Activated CD8-positive, alpha-beta T cell treated with anti-CD3 and anti-CD28 coated beads for 36 hours (primary cell): ENCODE measurements around the gene MAN1A1. TPM values are rescaled to one million over a fixed set of nuclear protein-coding genes. Genes with fewer than 3 reads are reported as not detected.
"Not testable (repeated sequence)": the region's sequence is repeated elsewhere in the genome, so short reads cannot be mapped to it uniquely, and the experiment has no call there.

Source experiments
- ATAC-seq: fragments of 200-7000 bp; cut with Tn5 transposase; one replicate; pipeline ENCODE4 v1.10.0; 2021; ENCODE audit warnings: mild to moderate bottlenecking, moderate library complexity
- CTCF ChIA-PET: fragments of 350-600 bp; sonication (Branson Sonifier 250); formaldehyde crosslinking; loops from one replicate; lab custom pipeline; 2021; ENCODE audit warnings: antibody characterized with exemption; lab: Charles Lee
- POLR2A ChIA-PET: fragments of 350-600 bp; sonication (Branson Sonifier 250); formaldehyde crosslinking; loops from one replicate; lab custom pipeline; 2021; ENCODE audit warnings: antibody characterized with exemption; lab: Charles Lee
- DNase-seq: peaks from one replicate; pipeline ENCODE4 v3.0.0-alpha.2; 2020
- H3K27ac Mint-ChIP-seq: one replicate; pipeline ENCODE4 v1.8.0; 2021; ENCODE audit warnings: mild to moderate bottlenecking, mixed read lengths
- H3K27me3 Mint-ChIP-seq: one replicate; pipeline ENCODE4 v1.8.0; 2021; ENCODE audit warnings: mixed read lengths
- H3K36me3 Mint-ChIP-seq: one replicate; pipeline ENCODE4 v1.8.0; 2021; ENCODE audit warnings: low read depth, mixed read lengths
- H3K4me1 Mint-ChIP-seq: one replicate; pipeline ENCODE4 v1.8.0; 2021; ENCODE audit warnings: low read depth, mixed read lengths
- H3K4me3 Mint-ChIP-seq: one replicate; pipeline ENCODE4 v1.8.0; 2021; ENCODE audit warnings: mild to moderate bottlenecking, moderate library complexity, mixed read lengths
- H3K9me3 Mint-ChIP-seq: one replicate; pipeline ENCODE4 v1.8.0; 2021; ENCODE audit warnings: mixed read lengths
- intact Hi-C: fragments of 100-400 bp; cut with micrococcal nuclease; formaldehyde crosslinking; loops from one replicate; pipeline ENCODE4 v1.10.0; 2022
- total RNA-seq, 2 experiments: library from RNA; stranded (reverse); gene quantifications; one replicate each; pipeline ENCODE4 v1.2.3, GENCODE V29; 2021
- TF ChIP-seq, protein P1 (sequence below): fragments of 200-600 bp; IDR thresholded peaks from one replicate; pipeline ENCODE4 v1.8.0; 2022; ENCODE audit warnings: antibody characterized with exemption, mild to moderate bottlenecking

The MAN1A1 gene
- total RNA-seq, 2 experiments from 2014 or later = 18.5 to 19.4 TPM

DNA sequence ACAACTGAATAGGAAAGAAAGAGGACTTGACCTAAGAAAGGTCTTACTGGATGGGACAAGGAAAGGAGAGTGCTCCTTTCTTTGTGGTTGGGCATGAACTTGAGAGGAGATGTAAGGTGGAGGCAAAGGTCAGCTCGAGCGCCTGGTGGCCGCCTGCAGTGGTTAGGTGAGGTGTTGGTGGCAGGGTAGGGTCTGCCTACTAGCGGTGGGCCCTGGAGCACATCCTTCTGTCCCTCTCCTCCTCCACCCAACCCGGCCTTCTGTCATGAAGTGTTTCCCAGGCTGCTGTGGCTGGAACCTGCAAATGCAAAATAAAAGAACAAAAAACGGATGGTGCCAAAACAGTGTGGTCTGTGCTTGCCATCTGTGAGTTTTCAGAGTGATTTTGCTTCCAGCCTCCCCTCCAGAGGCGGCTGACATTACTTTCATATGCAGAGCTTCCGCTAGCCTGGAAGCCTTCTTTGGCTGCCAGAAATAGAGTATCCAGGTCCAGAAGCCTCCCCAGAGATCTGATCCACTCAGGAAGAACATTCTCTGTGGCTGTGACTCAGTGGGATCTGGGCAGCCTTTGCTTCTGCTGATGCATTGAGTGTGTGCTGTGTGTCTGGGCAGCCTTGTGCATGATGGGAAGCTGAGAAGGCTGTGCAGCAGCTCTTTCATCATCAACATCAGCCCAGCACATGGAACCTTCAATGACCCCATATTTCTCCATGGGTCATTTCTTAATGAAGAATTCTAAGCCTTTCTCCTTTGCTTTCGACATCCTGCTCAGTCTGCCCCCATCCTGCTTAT lies 191.3 kb downstream of the MAN1A1 start:
- H3K27ac Mint-ChIP-seq = no peak overlapping the region
- no peaks in the 10 kb centered on the region for H3K4me1 Mint-ChIP-seq
- ATAC-seq (no peak), DNase-seq (no peak)
- peaks cover 3% of the 10 kb centered on the region for H3K27me3 Mint-ChIP-seq
- intact Hi-C loops = no loop called here
- H3K4me3 Mint-ChIP-seq = no peak overlapping the region
- no peaks in the 10 kb centered on the region for H3K36me3 Mint-ChIP-seq
- H3K9me3 Mint-ChIP-seq = no peaks in the 10 kb centered on the region
- ChIA-PET CTCF (interaction anchor here (0.9 to 1.3 kb wide), 4 partner anchors 9 to 29 kb away, joined by 3 to 6 read pairs (median 4); no protein-coding TSS in a partner anchor), POLR2A (no interaction called here)
- TF ChIP-seq, protein P1, sequence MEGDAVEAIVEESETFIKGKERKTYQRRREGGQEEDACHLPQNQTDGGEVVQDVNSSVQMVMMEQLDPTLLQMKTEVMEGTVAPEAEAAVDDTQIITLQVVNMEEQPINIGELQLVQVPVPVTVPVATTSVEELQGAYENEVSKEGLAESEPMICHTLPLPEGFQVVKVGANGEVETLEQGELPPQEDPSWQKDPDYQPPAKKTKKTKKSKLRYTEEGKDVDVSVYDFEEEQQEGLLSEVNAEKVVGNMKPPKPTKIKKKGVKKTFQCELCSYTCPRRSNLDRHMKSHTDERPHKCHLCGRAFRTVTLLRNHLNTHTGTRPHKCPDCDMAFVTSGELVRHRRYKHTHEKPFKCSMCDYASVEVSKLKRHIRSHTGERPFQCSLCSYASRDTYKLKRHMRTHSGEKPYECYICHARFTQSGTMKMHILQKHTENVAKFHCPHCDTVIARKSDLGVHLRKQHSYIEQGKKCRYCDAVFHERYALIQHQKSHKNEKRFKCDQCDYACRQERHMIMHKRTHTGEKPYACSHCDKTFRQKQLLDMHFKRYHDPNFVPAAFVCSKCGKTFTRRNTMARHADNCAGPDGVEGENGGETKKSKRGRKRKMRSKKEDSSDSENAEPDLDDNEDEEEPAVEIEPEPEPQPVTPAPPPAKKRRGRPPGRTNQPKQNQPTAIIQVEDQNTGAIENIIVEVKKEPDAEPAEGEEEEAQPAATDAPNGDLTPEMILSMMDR = no peak

DNA sequence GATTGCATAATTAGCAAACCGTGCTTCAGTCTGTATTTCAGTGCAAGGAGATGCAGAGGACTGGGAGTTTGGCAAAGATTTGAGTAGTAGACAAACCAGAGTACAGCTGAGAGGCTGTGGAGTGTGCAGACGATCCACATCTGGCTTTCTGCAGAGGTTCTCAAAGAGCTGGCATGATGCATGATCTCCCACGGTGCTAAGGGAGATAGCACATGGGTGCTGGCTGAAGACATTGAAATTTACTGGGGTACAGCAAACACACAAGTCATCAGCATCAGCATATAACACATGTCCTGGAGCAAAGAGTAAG lies 192.1 kb downstream of the MAN1A1 start:
- no peak for DNase-seq
- Mint-ChIP-seq H3K4me1 (no peaks in the 10 kb centered on the region), H3K4me3 (no peak overlapping the region), H3K27ac (no peak overlapping the region), H3K27me3 (peaks cover 4% of the 10 kb centered on the region), H3K36me3 (no peaks in the 10 kb centered on the region), H3K9me3 (no peaks in the 10 kb centered on the region)
- no peak for ATAC-seq
- TF ChIP-seq, protein P1 = no peak
- POLR2A ChIA-PET = no interaction called here
- CTCF ChIA-PET = no interaction called here
- intact Hi-C loops = no loop called here

DNA sequence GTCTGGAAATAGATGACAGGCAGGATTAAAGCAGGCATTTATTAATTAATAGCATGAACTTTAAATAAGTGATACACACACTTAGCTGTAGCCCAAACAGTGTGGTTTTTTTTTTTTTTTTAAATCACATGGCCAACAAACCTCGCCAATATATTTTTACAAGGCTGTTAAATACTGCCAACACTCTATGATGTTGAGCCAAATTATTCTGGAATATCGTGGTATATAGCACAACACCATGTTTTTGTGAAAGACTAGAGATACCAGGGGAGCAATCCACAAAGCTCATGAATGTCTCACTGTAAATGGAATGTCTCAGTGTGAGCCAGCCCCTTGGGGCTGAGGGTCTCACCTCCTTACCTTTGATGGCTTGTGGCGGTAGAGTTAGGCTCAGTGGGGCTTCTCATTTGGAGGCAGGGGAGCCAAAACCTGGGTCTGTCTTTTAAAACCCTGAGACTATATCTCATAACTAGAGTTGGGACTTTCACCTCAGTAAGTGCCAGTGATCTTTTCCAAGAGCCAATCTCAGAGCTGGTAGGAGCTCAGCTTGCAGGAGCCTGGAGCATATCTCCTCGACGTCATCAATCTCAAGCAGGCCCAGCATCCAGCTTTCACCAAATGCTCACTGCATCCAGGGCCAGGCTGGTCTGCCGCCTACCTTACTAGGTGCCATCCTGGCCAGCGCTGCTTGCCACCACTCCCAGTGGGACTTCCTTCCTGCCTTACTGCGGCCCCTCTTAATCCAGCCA lies 192.6 kb downstream of the MAN1A1 start:
- TF ChIP-seq, protein P1 = no peak
- no peaks in the 10 kb centered on the region for H3K4me1 Mint-ChIP-seq
- H3K36me3 Mint-ChIP-seq = no peaks in the 10 kb centered on the region
- H3K27ac Mint-ChIP-seq = no peak overlapping the region
- DNase-seq = no peak
- ATAC-seq = no peak
- peaks cover 4% of the 10 kb centered on the region for H3K27me3 Mint-ChIP-seq
- H3K9me3 Mint-ChIP-seq = no peaks in the 10 kb centered on the region
- H3K4me3 Mint-ChIP-seq = no peak overlapping the region
- intact Hi-C loops = no loop called here
- ChIA-PET CTCF (interaction anchor here (1.2 kb wide), 1 partner anchor 9 kb away, joined by 4 read pairs; no protein-coding TSS in a partner anchor), POLR2A (no interaction called here)

DNA sequence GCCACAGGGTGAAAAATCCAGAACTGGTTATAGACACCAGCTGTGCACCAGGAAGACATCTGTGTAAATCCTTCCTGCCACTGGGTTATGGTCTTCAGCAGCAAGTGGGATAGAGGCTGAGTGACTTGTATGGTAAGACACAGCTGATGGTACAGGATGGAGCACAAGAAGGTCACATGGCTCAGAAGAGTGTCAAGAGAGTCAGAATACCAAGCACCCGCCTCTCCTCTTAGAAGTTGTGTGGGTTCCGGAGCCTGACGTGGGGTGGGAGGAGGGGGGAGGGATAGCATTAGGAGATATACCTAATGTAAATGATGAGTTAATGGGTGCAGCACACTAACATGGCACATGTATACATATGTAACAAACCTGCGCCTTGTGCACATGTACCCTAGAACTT lies 193.5 kb downstream of the MAN1A1 start:
- POLR2A ChIA-PET, H3K4me1 Mint-ChIP-seq: not testable (repeated sequence)

DNA sequence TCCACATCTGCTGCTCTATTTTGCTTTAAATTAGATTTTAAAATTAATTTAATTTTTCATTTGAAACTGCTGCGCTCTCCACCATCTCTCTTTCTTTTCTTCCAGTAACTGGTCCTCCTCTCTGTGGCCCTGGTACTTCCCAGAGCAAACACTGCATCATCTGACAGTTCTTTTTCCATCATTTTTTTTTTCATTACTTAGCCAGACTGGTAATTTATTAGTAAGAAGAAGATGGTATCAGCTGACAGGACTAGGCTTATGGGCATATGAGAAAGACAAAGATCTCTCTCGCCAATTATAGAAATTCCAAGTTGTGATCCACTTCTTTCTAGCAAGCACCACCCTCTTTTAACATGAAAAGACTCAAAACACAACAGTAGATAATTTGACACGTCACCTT lies 197.4 kb downstream of the MAN1A1 start:
- intact Hi-C loops = no loop called here
- H3K4me3 Mint-ChIP-seq = no peak overlapping the region
- DNase-seq (no peak), ATAC-seq (no peak)
- peaks cover 4% of the 10 kb centered on the region for H3K27me3 Mint-ChIP-seq
- H3K36me3 Mint-ChIP-seq = no peaks in the 10 kb centered on the region
- H3K4me1 Mint-ChIP-seq = peaks cover 20% of the 10 kb centered on the region
- ChIA-PET POLR2A (interaction anchor here (0.9 kb wide), 1 partner anchor 19 kb away, joined by 5 read pairs; no protein-coding TSS in a partner anchor), CTCF (no interaction called here)
- TF ChIP-seq, protein P1 = no peak
- H3K9me3 Mint-ChIP-seq = no peaks in the 10 kb centered on the region
- H3K27ac Mint-ChIP-seq = no peak overlapping the region

More for the DNA sequence above, 193.5 kb downstream of the MAN1A1 start:
- intact Hi-C loops, H3K27ac Mint-ChIP-seq, H3K27me3 Mint-ChIP-seq, H3K9me3 Mint-ChIP-seq, H3K36me3 Mint-ChIP-seq, DNase-seq, H3K4me3 Mint-ChIP-seq, ATAC-seq: not testable (repeated sequence)
- CTCF ChIA-PET = interaction anchor here (1.2 kb wide), 1 partner anchor 8 kb away, joined by 4 read pairs; no protein-coding TSS in a partner anchor
